ENCODE measurements around the gene CNIH1. TPM values are rescaled to one million over a fixed set of nuclear protein-coding genes. Genes with fewer than 3 reads are reported as not detected.
"Not testable (repeated sequence)": the region's sequence is repeated elsewhere in the genome, so short reads cannot be mapped to it uniquely, and the experiment has no call there.

The CNIH1 gene
- total RNA-seq, 1 donor from 2014 or later = 89.0 TPM

GRCh38 chr14:54385556-54385955 is 55.6 kb downstream of the CNIH1 start:
- no peak for TF ChIP-seq CTCF (IDR thresholded peaks at IDR 0.05; ENCODE audit: borderline replicate concordance)
- intact Hi-C loops (cut with micrococcal nuclease) = no loop called here
- Histone ChIP-seq H3K4me3 (no peak overlapping the region), H3K4me1 (no peaks in the 10 kb centered on the region), H3K27me3 (ENCODE audit: low read depth) (peaks cover 26% of the 10 kb centered on the region), H3K27ac (replicated peaks) (no peak overlapping the region), H3K9me3 (replicated peaks) (no peaks in the 10 kb centered on the region), H3K36me3 (no peaks in the 10 kb centered on the region)
- DNase-seq = no peak

- Histone ChIP-seq H3K4me1 (no peaks in the 10 kb centered on the region), H3K36me3 (no peaks in the 10 kb centered on the region), H3K27ac (replicated peaks) (no peak overlapping the region), H3K4me3 (no peak overlapping the region), H3K9me3 (replicated peaks) (peaks cover 5% of the 10 kb centered on the region), H3K27me3 (ENCODE audit: low read depth) (peaks cover 24% of the 10 kb centered on the region)
- no peak for TF ChIP-seq CTCF (IDR thresholded peaks at IDR 0.05; ENCODE audit: borderline replicate concordance)
- no peak for DNase-seq
- intact Hi-C loops (cut with micrococcal nuclease) = no loop called here
Observed at GRCh38 chr14:54383835-54384234, 57.3 kb downstream of the CNIH1 start.

- H3K4me3 ChIP-seq = no peak overlapping the region
- TF ChIP-seq CTCF (IDR thresholded peaks at IDR 0.05; ENCODE audit: borderline replicate concordance) = no peak
- H3K27ac ChIP-seq (replicated peaks) = no peak overlapping the region
- DNase-seq = no peak
- peaks cover 5% of the 10 kb centered on the region for H3K9me3 ChIP-seq (replicated peaks)
- no peaks in the 10 kb centered on the region for H3K4me1 ChIP-seq
- no peaks in the 10 kb centered on the region for H3K36me3 ChIP-seq
- peaks cover 21% of the 10 kb centered on the region for H3K27me3 ChIP-seq (ENCODE audit: low read depth)
- intact Hi-C loops (cut with micrococcal nuclease) = no loop called here
Observed at GRCh38 chr14:54381821-54382220, 59.4 kb downstream of the CNIH1 start.

GRCh38 chr14:54380558-54380957 is 60.6 kb downstream of the CNIH1 start:
- peaks cover 18% of the 10 kb centered on the region for H3K27me3 ChIP-seq (ENCODE audit: low read depth)
- H3K9me3 ChIP-seq (replicated peaks); DNase-seq; H3K4me3 ChIP-seq; intact Hi-C loops (cut with micrococcal nuclease); H3K27ac ChIP-seq (replicated peaks); H3K4me1 ChIP-seq; H3K36me3 ChIP-seq: not testable (repeated sequence)

GRCh38 chr14:54378893-54379292 is 62.3 kb downstream of the CNIH1 start:
- DNase-seq; intact Hi-C loops (cut with micrococcal nuclease): not testable (repeated sequence)
- H3K27me3 ChIP-seq (ENCODE audit: low read depth) = peaks cover 18% of the 10 kb centered on the region

GRCh38 chr14:54377501-54377900 is 63.7 kb downstream of the CNIH1 start:
- H3K36me3 ChIP-seq = no peaks in the 10 kb centered on the region
- H3K9me3 ChIP-seq (replicated peaks) = peaks cover 5% of the 10 kb centered on the region
- TF ChIP-seq CTCF (IDR thresholded peaks at IDR 0.05; ENCODE audit: borderline replicate concordance) = no peak
- no peak for DNase-seq
- H3K4me1 ChIP-seq = no peaks in the 10 kb centered on the region
- no peak overlapping the region for H3K4me3 ChIP-seq
- intact Hi-C loops (cut with micrococcal nuclease) = no loop called here
- peaks cover 18% of the 10 kb centered on the region for H3K27me3 ChIP-seq (ENCODE audit: low read depth)
- H3K27ac ChIP-seq (replicated peaks) = no peak overlapping the region

More at GRCh38 chr14:54378893-54379292, 62.3 kb downstream of the CNIH1 start:
- not testable (repeated sequence) for H3K36me3 ChIP-seq; H3K27ac ChIP-seq (replicated peaks); H3K9me3 ChIP-seq (replicated peaks); H3K4me1 ChIP-seq; H3K4me3 ChIP-seq

Measured in left ventricle myocardium inferior (tissue), 1 donor.